KOPT-K1 (cell line): Measurements from ENCODE around the gene U2AF1L4.
A peak's percentile ranks its signal among the peaks of the same experiment; 100 is the strongest.

Experiments
- H3K27ac ChIP-seq: fragments of 200-600 bp; sonication (generic); 2 replicates; pipeline ENCODE4 v1.5.1; 2016; ENCODE audit warnings: antibody characterized with exemption, mild to moderate bottlenecking, low read depth, low read length; ENCODE audit not compliant: poor library complexity, severe bottlenecking
- H3K36me3 ChIP-seq: fragments of 200-600 bp; sonication (generic); 2 replicates; pipeline ENCODE4 v1.5.1; 2017; ENCODE audit warnings: antibody characterized with exemption, mild to moderate bottlenecking, low read length, moderate library complexity; ENCODE audit not compliant: insufficient read depth
- H3K9me3 ChIP-seq: fragments of 200-600 bp; sonication (generic); 2 replicates; pipeline ENCODE4 v1.5.1; 2017; ENCODE audit warnings: antibody characterized with exemption, low read length, mild to moderate bottlenecking; ENCODE audit not compliant: insufficient read depth, poor library complexity, severe bottlenecking

U2AF1L4 gene

GRCh38 chr19:35745328-35746086, at the start of gene U2AF1L4, which contains the start of gene PSENEN:
Gene U2AF1L4 (minus strand): TSS chr19:35745418. CDS start chr19:35745391, 27 bp downstream.
Gene PSENEN (plus strand): TSS chr19:35745651. CDS start chr19:35745931, 280 bp downstream.
- peak within 1 kb of the TSS; percentile 88 for H3K27ac ChIP-seq

GRCh38 chr19:35793381-35794165, 48.4 kb upstream of the U2AF1L4 start:
- Histone ChIP-seq H3K36me3 (no peaks in the 10 kb centered on the region; the same call in 1 of the 2 replicates), H3K27ac (no peak overlapping the region), H3K9me3 (no peaks in the 10 kb centered on the region)

More at GRCh38 chr19:35745328-35746086, at the start of gene U2AF1L4, which contains the start of gene PSENEN:
- Histone ChIP-seq H3K36me3 (no peaks in the 10 kb centered on the region), H3K9me3 (no peaks in the 10 kb centered on the region)

GRCh38 chr19:35792888-35793287, 47.7 kb upstream of the U2AF1L4 start:
- Histone ChIP-seq H3K27ac (no peak overlapping the region), H3K9me3 (no peaks in the 10 kb centered on the region), H3K36me3 (peaks cover under 1% of the 10 kb centered on the region; the same call in 1 of the 2 replicates)

GRCh38 chr19:35792312-35792711, 47.1 kb upstream of the U2AF1L4 start:
- Histone ChIP-seq H3K9me3 (no peaks in the 10 kb centered on the region), H3K27ac (no peak overlapping the region), H3K36me3 (peaks cover 7% of the 10 kb centered on the region)

- H3K36me3 ChIP-seq: peaks cover 11% of the 10 kb centered on the region
- H3K9me3 ChIP-seq: no peaks in the 10 kb centered on the region
These were observed 46.6 kb upstream of the U2AF1L4 start for GRCh38 chr19:35791814-35792279.

GRCh38 chr19:35790981-35791813, 46.0 kb upstream of the U2AF1L4 start:
- H3K36me3 ChIP-seq: peaks cover 17% of the 10 kb centered on the region
- H3K9me3 ChIP-seq: no peaks in the 10 kb centered on the region
- H3K27ac ChIP-seq: no peak overlapping the region

More at GRCh38 chr19:35791814-35792279, 46.6 kb upstream of the U2AF1L4 start:
- H3K27ac ChIP-seq: no peak overlapping the region

GRCh38 chr19:35789978-35790944, 45.0 kb upstream of the U2AF1L4 start:
- Histone ChIP-seq H3K27ac (no peak overlapping the region), H3K36me3 (peaks cover 26% of the 10 kb centered on the region), H3K9me3 (no peaks in the 10 kb centered on the region)

- Histone ChIP-seq H3K9me3 (no peaks in the 10 kb centered on the region), H3K27ac (no peak overlapping the region), H3K36me3 (peaks cover 32% of the 10 kb centered on the region)
These were observed 44.2 kb upstream of the U2AF1L4 start for GRCh38 chr19:35789195-35789977.

- Histone ChIP-seq H3K9me3 (no peaks in the 10 kb centered on the region), H3K36me3 (peaks cover 42% of the 10 kb centered on the region), H3K27ac (no peak overlapping the region)
These were observed 43.2 kb upstream of the U2AF1L4 start for GRCh38 chr19:35788205-35788960.

- Histone ChIP-seq H3K9me3 (no peaks in the 10 kb centered on the region), H3K36me3 (peaks cover 52% of the 10 kb centered on the region), H3K27ac (no peak overlapping the region)
These were observed 42.1 kb upstream of the U2AF1L4 start for GRCh38 chr19:35787227-35787799.

- no peaks in the 10 kb centered on the region for H3K9me3 ChIP-seq
- peaks cover 60% of the 10 kb centered on the region for H3K36me3 ChIP-seq
- no peak overlapping the region for H3K27ac ChIP-seq
These were observed 41.3 kb upstream of the U2AF1L4 start for GRCh38 chr19:35786299-35787160.

GRCh38 chr19:35785339-35785627, 40.1 kb upstream of the U2AF1L4 start:
- H3K36me3 ChIP-seq: peaks cover 73% of the 10 kb centered on the region
- no peak overlapping the region for H3K27ac ChIP-seq
- H3K9me3 ChIP-seq: no peaks in the 10 kb centered on the region
